GM21717 (cell line): ENCODE measurements around the gene NBPF3.
"Not testable (repeated sequence)": the region's sequence is repeated elsewhere in the genome, so short reads cannot be mapped to it uniquely, and the experiment has no call there.

Experiments used
- ATAC-seq: cut with Tn5 transposase; IDR thresholded peaks from one replicate; pipeline ENCODE4 v1.9.1; 2021; ENCODE audit warnings: mild to moderate bottlenecking, moderate library complexity; ENCODE audit not compliant: unreplicated experiment

NBPF3 gene

DNA sequence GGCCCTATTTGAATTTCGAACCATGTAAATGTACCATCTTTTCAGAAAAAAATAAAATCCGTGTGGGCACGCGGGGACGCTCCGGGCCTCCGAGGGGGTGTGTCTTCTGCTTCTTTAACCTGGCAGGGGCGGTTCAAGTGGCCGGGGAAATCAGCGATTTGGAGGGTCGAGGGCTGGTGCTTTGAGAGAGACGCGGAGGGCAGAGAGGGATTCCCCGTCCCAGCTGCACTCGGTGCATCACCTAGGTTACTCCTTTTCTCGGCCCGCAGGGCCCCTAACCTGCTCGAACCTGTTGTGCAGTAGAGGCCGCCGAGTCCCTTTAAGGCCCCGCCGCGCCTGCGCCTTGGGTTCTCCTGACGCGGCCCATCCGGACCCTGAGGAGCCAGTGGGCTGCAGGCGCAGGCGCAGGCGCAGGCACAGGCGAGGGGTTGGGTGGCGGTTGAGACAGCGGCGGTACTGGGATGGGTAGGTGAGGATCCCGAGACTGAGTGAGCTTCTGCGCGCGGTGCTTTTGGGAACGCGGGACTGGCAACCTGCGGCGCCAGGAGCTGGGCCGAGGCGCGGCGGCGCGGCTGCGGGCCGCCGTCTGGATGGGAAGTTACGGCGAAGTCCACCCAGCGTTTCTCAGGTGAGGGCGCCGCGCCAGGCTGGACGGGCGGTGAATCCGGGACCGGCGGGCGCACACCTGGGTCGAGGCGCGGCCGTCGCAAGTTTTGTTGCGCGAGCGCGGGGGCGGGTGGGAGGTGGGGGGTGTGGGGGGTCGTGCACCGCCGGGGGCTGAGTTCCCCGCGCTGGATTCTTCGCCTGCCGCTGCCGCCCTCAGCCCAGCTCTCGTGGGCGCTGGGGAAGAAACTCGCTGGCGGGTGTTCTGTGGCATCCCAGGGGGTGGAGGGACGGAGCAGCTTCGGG lies at the start of gene NBPF3:
Gene NBPF3 (plus strand): TSS at position 417 of the 909 bp plus-strand sequence. CDS start 4,950 bp downstream, outside the sequence.
- ATAC-seq, result peak; percentile 84

DNA sequence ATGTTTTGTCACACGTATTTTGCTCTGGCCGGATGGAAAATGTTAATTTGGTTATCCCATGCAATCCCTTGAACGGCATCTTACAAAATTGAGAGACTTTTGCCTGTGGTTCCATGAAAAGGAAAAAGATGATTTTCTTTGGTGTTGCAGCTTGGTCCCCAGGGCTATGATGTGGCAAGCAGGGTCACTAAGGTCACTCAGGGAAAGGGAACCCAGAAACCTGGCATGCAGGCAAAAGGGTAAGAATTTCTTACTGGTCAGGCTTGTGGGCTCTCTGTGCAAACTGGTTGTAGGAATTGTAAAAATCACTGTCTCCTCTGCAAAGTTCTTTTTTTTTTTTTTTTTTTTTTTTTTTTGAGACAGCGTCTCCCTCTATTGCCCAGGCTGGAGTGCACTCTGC lies 48.4 kb upstream of the NBPF3 start:
- ATAC-seq, result no peak

DNA sequence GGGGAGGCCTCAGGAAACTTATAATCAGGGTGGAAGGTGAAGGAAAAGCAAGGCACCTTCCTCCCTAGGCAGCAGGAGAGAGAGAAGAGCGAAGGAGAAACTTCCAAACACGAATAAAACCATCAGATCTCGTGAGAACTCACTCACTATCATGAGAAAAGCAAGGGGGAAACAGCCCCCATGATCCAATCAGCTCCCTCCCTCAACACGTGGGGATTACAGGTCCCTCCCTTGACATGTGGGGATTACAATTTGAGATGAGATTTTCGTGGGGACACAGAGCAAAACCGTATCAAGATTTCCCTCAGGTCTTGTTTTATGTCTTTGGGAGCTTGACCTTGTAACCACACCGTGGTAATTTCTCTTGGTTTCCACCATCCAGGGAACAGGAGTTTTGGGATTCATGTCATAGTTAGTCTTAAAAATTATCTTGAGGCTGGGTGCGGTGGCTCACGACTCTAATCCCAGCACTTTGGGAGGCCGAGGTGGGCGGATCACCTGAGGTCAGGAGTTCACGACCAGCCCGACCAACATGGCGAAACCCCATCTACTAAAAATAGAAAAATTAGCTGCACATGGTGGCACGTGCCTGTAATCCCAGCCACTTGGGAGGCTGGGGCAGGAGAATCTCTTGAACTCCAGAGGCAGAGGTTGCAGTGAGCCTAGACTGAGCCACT lies 47.2 kb upstream of the NBPF3 start:
- ATAC-seq, result no peak

DNA sequence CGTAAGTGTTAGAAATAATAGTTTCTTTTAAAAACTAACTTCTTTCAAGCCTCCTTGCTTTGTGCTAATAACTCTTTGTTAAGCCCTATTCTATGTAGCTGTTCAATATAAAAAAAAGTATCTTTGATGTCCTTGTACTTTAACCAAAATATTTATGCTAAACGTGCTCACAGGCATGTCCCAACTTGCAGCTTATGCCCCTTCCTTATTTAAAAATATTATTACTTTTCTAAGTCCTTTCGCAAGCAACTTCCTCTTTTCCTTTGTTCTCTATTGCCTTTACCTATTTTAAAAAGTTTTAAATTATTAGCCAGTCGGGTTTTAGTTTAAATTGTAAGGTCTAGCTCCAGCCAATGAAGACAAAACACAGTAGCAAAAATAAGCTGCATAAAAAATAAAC lies 43.4 kb upstream of the NBPF3 start:
- no peak for ATAC-seq

DNA sequence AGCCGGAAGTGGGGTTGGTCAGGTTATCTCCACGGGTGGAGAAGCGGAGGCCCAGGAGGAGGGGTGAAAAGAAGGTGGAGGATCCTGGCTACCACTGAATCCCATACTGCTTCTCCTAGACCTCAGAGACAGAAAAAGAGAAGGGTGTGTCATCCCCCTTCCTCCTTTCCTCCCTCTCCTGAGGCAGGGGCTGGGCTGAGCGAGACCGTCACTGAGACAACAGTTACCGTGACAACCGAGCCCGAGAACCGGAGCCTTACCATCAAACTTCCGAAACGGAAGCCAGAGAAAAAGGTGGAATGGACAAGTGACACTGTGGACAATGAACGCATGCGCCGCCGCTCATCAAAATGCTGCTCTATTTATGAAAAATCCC lies 42.1 kb upstream of the NBPF3 start:
- no peak for ATAC-seq

DNA sequence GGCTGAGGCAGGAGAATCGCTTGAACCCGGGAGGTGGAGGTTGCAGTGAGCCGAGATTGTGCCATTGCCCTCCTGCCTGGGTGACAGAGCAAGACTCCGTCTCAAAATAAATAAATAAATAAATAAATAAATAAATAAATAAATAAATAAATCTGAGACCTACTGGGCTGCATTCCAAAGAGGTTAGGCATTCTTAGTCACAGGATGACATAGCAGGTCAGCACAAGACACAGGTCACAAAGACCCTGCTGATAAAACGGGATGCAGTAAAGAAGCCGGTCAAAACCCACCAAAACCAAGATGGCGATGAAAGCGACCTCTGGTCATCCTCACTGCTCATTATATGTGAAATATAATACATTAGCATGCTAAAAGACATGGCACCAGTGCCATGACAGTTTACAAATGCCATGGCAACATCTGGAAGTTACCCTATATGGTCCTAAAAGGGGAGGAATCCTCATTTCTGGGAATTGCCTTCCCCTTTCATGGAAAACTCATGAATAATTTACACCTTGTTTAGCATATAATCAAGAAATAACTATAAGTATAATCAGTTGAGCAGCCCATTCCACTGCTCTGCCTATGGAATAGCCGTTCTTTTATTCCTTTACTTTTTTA lies 38.1 kb upstream of the NBPF3 start:
- ATAC-seq, result not testable (repeated sequence)

DNA sequence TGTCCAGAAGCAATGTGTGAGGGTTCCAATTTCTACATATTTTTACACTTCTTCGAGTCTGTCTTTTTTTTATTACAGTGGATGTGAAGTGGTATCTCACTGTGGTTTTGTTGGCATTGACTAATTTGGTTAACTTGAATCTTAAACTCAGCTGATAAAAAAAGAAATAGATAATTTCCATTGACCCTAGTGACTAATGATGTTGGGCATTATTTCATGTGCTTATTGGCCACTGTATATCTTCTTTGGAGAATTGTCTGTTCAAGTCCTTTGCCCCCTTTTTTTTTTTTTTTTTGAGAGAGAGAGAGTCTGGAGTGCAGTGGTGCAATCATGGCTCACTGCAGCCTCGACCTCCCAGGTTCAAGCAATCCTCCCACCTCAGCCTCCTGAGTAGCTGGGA lies 33.3 kb upstream of the NBPF3 start:
- no peak for ATAC-seq

GRCh38 chr1:21409897-21410296 lies 30.0 kb upstream of the NBPF3 start:
- ATAC-seq, result not testable (repeated sequence)

DNA sequence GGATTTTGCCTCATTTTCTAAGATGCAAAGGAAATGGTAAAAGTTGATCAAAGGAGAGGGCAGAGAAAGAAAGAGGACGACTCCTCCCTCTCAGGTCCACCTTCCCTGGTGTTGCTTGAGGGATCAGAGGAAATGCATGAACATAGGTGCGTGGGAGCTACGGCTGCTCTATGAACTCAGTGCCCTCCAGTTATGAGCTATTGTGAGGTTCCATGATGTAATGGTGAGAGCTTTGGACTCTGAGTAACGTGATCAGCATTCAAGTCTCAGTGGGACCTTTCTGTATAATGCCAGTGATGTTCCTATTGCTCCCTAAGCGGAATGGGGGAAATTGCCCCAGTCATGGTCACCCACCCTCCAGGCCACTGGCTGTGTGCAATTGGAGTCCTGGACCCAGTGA lies 25.9 kb upstream of the NBPF3 start:
- no peak for ATAC-seq

GRCh38 chr1:21420378-21420777 lies 19.6 kb upstream of the NBPF3 start:
- ATAC-seq, result not testable (repeated sequence)

DNA sequence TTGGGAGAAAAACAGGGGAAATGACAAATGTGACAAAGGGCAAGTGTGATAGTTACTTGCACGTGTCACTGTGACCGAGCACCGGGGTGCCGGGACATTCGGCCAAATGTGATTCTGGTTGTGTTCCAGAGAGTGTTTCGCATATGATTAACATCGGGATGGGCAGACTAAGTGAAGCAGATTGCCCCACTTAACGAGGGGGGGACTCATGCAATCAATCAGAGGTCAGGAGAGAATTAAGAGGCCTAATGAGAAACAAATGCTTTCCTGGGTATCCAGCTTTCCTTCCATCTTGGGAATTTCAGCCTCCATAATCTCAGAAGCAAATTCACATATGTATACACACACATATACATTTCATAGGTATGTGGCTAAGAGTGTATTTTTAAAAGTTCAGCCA lies 18.6 kb upstream of the NBPF3 start:
- not testable (repeated sequence) for ATAC-seq

- ATAC-seq, result not testable (repeated sequence)
Observed at GRCh38 chr1:21427798-21428480, 12.0 kb upstream of the NBPF3 start.

GRCh38 chr1:21428481-21429073 lies 11.4 kb upstream of the NBPF3 start:
- ATAC-seq, result not testable (repeated sequence)

DNA sequence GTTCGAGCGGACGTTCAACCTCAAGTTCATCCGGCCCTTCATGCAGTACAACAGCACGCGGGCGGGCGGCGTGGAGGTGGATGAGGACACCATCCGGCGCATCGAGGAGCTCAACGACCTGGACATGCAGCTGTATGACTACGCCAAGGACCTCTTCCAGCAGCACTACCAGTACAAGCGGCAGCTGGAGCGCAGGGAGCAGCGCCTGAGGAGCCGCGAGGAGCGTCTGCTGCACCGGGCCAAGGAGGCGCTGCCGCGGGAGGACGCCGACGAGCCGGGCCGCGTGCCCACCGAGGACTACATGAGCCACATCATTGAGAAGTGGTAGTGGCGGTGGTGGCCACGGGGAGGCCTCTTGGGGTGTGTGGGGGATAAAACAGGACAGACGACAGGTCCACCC lies 10.7 kb upstream of the NBPF3 start:
- not testable (repeated sequence) for ATAC-seq

DNA sequence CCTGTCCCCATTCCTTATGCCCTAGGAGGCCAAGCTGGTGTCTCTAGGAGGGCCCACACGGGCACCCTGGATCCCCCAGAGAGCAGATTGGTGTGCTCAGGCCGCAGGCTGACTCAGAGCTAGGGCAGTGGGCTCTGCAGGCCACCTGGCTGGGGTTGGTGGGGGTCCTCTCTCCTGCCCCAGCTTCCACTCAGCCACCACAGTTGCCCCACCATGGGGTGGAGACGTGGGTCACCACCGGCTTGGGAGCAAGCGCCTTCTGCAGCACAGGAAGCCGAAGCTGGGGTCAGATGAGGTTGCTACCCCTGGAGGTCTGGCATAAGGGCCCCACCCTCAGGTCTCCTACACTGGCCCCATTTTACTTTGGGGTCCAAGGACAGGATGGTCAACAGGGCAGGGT lies 9.1 kb upstream of the NBPF3 start:
- ATAC-seq, result not testable (repeated sequence)

- no peak for ATAC-seq
Observed at GRCh38 chr1:21434394-21434793, 5.5 kb upstream of the NBPF3 start.

- no peak for ATAC-seq
Observed at GRCh38 chr1:21435646-21436487, 4.1 kb upstream of the NBPF3 start.

GRCh38 chr1:21436488-21437340 lies 3.2 kb upstream of the NBPF3 start:
- ATAC-seq, result no peak

GRCh38 chr1:21437341-21437640 lies 2.6 kb upstream of the NBPF3 start:
- no peak for ATAC-seq
